Sigmoid colon (tissue), 4 donors: ENCODE measurements around the gene NUDT22.

Source experiments
- CTCF ChIP-seq, 4 experiments: fragments of 450-650 bp in 3 of 4; fragments of 200-600 bp in 1 of 4; IDR thresholded peaks; one replicate each; pipeline ENCODE4 v1.5.1; 2016 to 2019; ENCODE audit warnings: antibody characterized with exemption in 4 of 4, mild to moderate bottlenecking in 3 of 4, moderate library complexity in 2 of 4
- EP300 ChIP-seq, 4 donors: sonication (generic); formaldehyde crosslinking; IDR thresholded peaks; one replicate each; pipeline ENCODE4 v1.6.1; 2017; ENCODE audit warnings: antibody characterized with exemption in 4 of 4
- POLR2A ChIP-seq, 2 donors: fragments of 450-650 bp; IDR thresholded peaks; one replicate each; pipeline ENCODE4 v1.6.1; 2016; ENCODE audit warnings: antibody characterized with exemption in 2 of 2, mild to moderate bottlenecking in 2 of 2, moderate library complexity in 2 of 2

- TF ChIP-seq CTCF (IDR thresholded peaks at IDR 0.05), result no peak
- no peak for TF ChIP-seq EP300 (IDR thresholded peaks at IDR 0.05)
- TF ChIP-seq POLR2A (IDR thresholded peaks at IDR 0.05), result no peak
These were observed 47.0 kb upstream of the NUDT22 start for GRCh38 chr11:64178951-64179639.
